HUDEP-2 (cell line): Measurements from ENCODE around the gene CDHR1.
"Not testable (repeated sequence)": the region's sequence is repeated elsewhere in the genome, so short reads cannot be mapped to it uniquely, and the experiment has no call there.

ENCODE experiments used
- DNase-seq, 76 experiments: peaks; one replicate each; lab custom pipeline; 2025; ENCODE audit not compliant: unreplicated experiment in 76 of 76; lab: John Stamatoyannopoulos, UW

CDHR1 gene

DNA sequence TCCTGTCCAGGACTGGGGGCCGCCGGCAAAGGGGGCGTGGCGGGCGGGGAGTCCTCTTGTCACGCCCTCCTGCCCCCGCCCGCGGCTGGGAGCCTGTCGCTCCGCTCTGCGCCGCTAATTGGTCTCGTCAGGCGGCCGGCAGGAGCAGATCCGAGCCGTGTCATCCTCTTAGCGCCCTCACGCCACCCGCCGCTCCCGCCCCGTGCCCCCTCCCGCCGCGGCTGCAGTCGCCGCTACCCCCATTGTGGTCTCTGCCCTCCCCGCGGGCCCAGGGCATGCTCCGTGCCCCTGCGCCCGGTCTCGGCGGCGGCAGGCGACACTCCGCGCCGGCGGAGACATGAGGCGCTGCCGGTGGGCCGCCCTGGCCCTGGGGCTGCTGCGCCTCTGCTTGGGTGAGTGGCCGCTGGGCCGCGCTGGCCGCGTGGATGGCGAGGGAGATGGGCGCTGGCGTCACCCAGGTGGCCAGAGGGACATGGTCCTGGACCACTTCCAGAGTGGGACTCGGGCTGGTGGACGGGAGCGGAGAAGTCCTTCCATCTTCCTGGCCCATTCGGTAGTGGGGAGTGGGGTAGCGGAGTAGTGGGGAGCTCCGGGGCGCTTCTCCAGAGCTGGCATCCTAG is at the start of gene CDHR1:
Gene CDHR1, plus strand, starts transcription at position 114 of the 620 bp plus-strand sequence. Its CDS starts 224 bp downstream, at position 338.
- peak in 55 of 76 experiments; percentile 2 to 83 (median 44) for DNase-seq

DNA sequence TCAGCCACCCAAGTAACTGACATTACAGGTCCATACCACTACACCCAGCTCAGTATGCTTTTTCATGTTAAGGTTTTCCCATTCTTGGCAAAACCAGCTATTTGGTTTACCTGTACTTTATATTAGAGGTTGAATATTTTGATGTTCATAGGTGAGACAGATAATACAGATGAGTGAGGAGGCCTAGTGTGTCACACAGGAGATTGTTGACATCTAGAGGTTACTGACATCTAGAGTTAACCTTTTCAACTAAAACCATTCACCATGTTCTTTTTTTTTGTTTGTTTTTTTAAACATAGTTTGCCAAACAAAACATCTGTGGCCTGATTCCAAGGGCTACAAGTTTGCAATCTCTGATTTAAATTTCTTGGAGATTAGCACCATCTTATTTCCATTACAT is 47.0 kb upstream of the CDHR1 start:
- no peak for DNase-seq

DNA sequence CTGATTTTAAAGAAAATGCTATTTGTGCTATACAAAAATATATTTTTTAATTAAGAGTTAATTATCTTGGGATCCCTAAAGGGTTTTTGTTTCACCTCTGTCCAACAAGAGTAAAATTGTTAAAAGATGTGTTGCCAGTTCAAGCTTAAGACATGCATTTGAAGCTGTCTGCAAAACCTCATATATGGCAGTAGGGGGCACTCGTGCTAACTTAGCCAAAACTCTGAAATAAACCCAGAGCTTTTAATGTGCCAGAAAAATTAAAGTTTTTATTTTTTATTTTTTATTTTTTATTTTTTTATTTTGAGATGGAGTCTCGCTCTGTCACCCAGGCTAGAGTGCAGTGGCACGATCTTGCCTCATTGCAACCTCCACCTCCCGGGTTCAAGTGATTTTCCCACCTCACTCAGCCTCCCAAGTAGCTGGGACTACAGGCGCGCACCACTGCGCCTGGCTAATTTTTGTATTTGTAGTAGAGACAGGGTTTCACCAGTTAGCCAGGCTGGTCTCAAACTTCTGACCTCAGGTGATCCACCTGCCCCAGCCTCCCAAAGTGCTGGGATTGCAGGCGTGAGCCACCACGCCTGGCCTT is 46.2 kb upstream of the CDHR1 start:
- DNase-seq = peak in 15 of 76 experiments; percentile 1 to 35 (median 8)

GRCh38 chr10:84149854-84150253 is 44.5 kb upstream of the CDHR1 start:
- no peak for DNase-seq

- DNase-seq = no peak
These were observed 41.6 kb upstream of the CDHR1 start for GRCh38 chr10:84152769-84153168.

DNA sequence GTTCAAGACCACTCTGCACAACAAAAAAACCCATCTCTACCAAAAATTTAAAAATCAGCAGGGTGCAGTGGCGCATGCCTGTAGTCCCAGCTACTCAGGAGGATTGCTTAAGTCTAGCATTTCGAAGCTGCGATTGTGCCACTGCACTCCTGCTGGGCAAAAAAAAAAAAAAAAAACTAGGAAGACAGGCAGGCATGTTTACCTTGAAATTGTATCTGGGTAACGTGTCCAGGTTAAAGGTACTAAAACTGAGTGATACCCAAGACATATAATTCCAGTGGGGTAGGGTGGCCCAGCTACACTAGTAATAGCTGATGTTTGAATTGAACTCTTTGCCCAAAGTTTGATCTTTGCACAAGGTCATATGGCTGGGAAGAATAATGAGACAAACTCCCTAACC is 38.8 kb upstream of the CDHR1 start:
- DNase-seq = no peak

DNA sequence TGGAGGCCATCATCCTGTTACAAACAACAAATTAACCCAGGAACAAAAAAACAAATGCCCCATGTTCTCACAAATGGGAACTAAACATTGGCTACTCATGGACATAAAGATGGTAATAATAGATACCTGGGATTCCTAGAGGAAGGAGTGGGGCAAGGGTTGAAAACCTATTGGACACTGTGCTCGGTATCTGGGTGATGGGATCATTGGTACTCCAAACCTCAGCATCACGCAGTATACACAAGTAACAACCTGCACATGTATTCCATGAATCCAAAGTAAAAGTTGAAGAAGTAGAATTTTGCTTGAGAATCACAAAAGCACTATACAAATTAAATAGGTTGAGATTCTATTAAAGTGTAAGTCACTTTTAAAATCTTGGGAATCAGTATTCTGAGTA is 38.3 kb upstream of the CDHR1 start:
- DNase-seq = no peak

DNA sequence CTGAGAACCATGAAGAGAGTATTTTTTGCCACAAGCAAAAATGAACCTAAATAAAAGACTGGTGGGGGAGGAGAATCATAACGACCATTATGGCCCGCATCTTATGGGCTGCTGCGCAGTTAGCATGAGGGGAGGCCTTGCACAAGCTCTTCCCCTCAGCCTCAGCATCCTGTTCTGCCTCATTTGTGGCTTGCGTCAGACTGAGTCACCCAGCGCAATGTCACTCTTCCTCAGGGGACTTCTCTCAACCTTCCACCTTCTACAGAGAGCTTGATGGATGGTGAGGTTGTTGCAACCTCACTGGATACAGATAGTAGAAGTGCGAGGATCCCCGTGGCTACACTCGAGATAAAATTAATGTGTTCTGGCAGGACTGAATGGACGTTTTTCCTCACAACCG is 37.6 kb upstream of the CDHR1 start:
- no peak for DNase-seq

DNA sequence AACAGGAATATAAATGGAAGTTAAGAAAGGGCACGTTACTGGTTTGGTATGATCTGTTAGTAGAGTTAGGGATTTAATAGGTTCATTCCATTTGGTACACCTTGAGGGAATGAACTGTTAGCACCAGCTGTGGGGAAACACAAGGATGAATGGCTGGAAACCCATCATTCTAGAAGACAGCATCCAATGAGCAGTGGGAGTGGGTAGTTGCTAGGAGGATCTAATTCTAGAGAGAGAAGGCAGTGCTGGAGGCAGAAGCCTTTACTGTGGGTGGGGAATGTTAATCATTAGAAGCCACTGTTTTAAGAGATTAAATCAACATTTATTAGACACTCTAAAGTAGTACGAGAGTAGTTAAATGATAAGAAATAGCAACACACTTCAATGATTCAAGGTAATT is 36.3 kb upstream of the CDHR1 start:
- no peak for DNase-seq

- DNase-seq = no peak
These were observed 35.8 kb upstream of the CDHR1 start for GRCh38 chr10:84158550-84158949.

GRCh38 chr10:84159076-84159685 is 35.2 kb upstream of the CDHR1 start:
- DNase-seq = no peak

DNA sequence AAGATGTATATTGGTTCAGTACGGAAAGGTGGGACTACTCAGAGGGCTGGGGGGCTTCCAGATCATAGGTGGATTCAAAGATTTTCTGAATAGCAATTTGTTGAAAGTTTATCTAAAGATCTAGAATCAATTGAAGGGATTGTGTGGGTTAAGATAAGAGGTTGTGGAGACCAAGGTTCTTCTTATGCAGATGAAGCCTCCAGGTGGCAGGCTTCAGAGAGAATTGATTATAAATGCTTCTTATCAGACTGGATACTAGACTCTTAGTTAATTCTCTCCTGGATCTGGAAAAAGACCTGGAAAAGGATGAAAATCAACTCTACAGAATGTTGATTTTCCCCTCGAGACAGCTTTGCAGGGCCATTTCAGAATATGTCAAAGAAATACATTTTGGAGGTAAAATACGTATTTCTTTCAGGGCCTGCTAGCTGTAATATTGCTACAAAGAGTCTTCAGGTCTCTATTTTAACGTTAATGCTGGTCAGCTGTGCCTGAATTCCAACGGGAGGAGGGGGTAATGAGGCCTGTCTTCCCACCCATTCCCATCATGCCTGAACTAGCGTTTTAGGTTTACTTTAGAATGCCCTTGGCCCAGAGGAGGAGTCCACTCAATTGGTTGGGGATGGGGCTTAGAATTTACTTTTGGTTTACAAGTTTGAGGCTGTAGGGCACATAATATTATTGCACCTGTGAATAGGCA is 33.5 kb upstream of the CDHR1 start:
- DNase-seq = no peak

GRCh38 chr10:84163996-84164395 is 30.3 kb upstream of the CDHR1 start:
- no peak for DNase-seq

DNA sequence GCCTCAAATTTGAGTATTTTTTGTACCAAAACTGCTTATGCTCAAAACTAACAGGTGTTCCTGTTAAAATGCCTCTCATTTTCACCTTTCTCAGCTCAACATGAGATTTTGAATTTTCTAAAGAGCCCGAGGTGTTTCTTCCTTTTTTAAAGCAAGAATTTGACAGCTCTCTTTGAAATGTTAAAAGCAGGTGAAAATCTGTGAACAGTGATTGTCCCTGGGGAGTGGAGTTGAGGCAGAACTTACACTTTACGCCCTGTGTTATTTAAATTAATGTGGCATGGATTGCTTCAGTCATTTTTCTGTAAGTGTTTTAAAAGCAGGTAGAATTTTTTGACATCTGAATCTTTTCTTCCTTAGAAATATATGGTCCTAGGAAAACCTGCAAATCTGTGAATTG is 29.9 kb upstream of the CDHR1 start:
- DNase-seq = no peak

GRCh38 chr10:84166620-84167288 is 27.6 kb upstream of the CDHR1 start:
- no peak for DNase-seq

DNA sequence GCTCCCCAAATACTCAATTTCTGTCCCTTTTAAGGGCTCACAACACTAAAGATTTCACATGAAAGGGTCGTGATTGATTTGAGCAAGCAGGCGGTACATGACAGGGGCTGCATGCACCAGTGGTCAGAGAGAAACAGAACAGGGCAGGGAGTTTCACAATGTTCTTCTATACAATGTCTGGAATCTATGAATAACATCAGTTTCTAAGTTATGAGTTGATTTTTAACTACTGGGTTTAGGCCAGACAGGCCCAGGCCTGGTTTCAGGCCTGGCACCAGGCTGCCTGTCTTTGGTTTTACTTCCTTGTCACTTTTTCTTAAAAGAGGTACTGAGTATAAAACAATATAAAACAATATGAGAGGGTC is 27.1 kb upstream of the CDHR1 start:
- DNase-seq = not testable (repeated sequence)

- DNase-seq = not testable (repeated sequence)
These were observed 26.0 kb upstream of the CDHR1 start for GRCh38 chr10:84168382-84168781.

- not testable (repeated sequence) for DNase-seq
These were observed 23.1 kb upstream of the CDHR1 start for GRCh38 chr10:84171237-84171636.

DNA sequence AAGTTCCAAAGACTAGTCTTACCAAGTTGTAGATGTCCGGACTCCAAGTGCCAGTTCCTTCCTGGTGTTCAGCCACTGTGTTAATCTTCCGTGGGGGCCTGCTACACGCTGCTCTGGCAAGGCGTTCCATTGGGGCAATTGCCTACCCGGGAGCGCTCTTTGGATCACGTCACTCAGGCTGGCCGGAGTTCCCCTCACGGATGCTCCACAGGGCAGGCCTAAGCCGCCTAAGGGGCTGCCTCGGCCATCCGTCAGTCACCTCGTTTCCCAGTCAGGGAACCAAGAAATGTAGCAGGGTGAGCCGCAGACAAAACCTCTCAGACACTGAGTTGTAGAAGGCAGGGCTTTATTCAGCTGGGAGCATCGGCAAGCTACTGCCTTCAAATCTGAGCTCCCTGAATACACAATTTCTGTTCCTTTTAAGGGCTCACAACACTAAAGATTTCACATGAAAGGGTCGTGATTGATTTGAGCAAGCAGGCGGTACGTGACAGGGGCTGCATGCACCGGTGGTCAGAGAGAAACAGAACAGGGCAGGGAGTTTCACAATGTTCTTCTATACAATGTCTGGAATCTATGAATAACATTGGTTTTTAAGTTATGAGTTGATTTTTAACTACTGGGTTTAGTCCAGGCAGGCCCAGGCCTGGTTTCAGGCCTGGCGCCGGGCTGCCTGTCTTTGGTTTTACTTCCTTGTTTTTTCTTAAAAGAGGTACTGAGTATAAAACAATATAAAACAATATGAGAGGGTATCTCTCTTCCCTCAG is 22.5 kb upstream of the CDHR1 start:
- not testable (repeated sequence) for DNase-seq
